ENCODE data around the gene DMPK. TPM values are rescaled to one million over a fixed set of nuclear protein-coding genes. Genes with fewer than 3 reads are reported as not detected.

DMPK gene
- total and polyA plus RNA-seq, 9 of the 15 experiments (the other 6 are each of a cell fraction or from before 2014, with no cell fraction given) = 0.24 to 31.3 (median 7.3) TPM

- TF ChIP-seq USF2 (CRISPR knock-in tag; IDR thresholded peaks at IDR 0.05) = no peak
- TF ChIP-seq ZNF431 (CRISPR knock-in tag; IDR thresholded peaks at IDR 0.05) = no peak
- TF ChIP-seq PHF20 (IDR thresholded peaks at IDR 0.05; ENCODE audit: partially characterized antibody) = peak; percentile 47
- TF ChIP-seq MYBL2 (IDR thresholded peaks at IDR 0.05; ENCODE audit: low read depth) = no peak
- TF ChIP-seq MYBL2 (CRISPR knock-in tag; IDR thresholded peaks at IDR 0.05; ENCODE audit: borderline replicate concordance) = no peak
- TF ChIP-seq, protein P1, sequence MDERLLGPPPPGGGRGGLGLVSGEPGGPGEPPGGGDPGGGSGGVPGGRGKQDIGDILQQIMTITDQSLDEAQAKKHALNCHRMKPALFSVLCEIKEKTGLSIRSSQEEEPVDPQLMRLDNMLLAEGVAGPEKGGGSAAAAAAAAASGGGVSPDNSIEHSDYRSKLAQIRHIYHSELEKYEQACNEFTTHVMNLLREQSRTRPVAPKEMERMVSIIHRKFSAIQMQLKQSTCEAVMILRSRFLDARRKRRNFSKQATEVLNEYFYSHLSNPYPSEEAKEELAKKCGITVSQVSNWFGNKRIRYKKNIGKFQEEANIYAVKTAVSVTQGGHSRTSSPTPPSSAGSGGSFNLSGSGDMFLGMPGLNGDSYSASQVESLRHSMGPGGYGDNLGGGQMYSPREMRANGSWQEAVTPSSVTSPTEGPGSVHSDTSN (CRISPR knock-in tag; IDR thresholded peaks at IDR 0.05; ENCODE audit: low read depth) = no peak
- TF ChIP-seq, protein P1 (tag; conservative IDR thresholded peaks at IDR 0.05; ENCODE audit: low read depth) = no peak
- no peak for TF ChIP-seq NR2C2 (CRISPR knock-in tag; IDR thresholded peaks at IDR 0.05)
- no peak for TF ChIP-seq NR2C2 (tag; IDR thresholded peaks at IDR 0.05)
- TF ChIP-seq GABPA (tag; conservative IDR thresholded peaks at IDR 0.05; ENCODE audit: low read depth) = no peak
- no peak for TF ChIP-seq NFE2L1 (tag; IDR thresholded peaks at IDR 0.05; ENCODE audit: borderline replicate concordance, low read depth)
- TF ChIP-seq ZBTB17 (CRISPR knock-in tag; IDR thresholded peaks at IDR 0.05) = no peak
- no peak for TF ChIP-seq PHF21A (IDR thresholded peaks at IDR 0.05; ENCODE audit: borderline replicate concordance, low read depth)
- no peak for TF ChIP-seq FOXJ2 (tag; IDR thresholded peaks at IDR 0.05)
- peak; percentile 69 to 91 for TF ChIP-seq KDM1A (IDR thresholded peaks at IDR 0.05)
- peak; percentile 86; the same call in 1 of the 2 replicates for TF ChIP-seq PTBP1 (IDR thresholded peaks at IDR 0.05; ENCODE audit: low read depth, low read length)
- TF ChIP-seq ZNF224 (CRISPR knock-in tag; IDR thresholded peaks at IDR 0.05) = no peak
- no peak for TF ChIP-seq ZNF280B (CRISPR knock-in tag; IDR thresholded peaks at IDR 0.05)
- TF ChIP-seq, protein P2, sequence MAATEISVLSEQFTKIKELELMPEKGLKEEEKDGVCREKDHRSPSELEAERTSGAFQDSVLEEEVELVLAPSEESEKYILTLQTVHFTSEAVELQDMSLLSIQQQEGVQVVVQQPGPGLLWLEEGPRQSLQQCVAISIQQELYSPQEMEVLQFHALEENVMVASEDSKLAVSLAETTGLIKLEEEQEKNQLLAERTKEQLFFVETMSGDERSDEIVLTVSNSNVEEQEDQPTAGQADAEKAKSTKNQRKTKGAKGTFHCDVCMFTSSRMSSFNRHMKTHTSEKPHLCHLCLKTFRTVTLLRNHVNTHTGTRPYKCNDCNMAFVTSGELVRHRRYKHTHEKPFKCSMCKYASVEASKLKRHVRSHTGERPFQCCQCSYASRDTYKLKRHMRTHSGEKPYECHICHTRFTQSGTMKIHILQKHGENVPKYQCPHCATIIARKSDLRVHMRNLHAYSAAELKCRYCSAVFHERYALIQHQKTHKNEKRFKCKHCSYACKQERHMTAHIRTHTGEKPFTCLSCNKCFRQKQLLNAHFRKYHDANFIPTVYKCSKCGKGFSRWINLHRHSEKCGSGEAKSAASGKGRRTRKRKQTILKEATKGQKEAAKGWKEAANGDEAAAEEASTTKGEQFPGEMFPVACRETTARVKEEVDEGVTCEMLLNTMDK (IDR thresholded peaks at IDR 0.05; ENCODE audit: borderline replicate concordance, insufficient read depth, low read depth, low read length, poor library complexity, severe bottlenecking) = no peak
- no peak for TF ChIP-seq RBM22 (IDR thresholded peaks at IDR 0.05; ENCODE audit: low read depth, low read length, poor library complexity, severe bottlenecking)
- no peak for TF ChIP-seq DIDO1 (tag; IDR thresholded peaks at IDR 0.05; ENCODE audit: low read depth)
These were observed 23.4 kb upstream of the DMPK start (continued) for GRCh38 chr19:45805719-45806118.

Measured in K562 (cell line).